HUES48 (cell line): ENCODE measurements around the gene SLC7A10.

Experiments used
- H3K27ac ChIP-seq: one replicate; pipeline ENCODE4 v1.7.0; 2013; ENCODE audit warnings: low read depth, low read length, inconsistent platforms
- H3K27me3 ChIP-seq: 2 replicates; pipeline ENCODE4 v1.6.1; 2013; ENCODE audit warnings: mild to moderate bottlenecking, low read length; ENCODE audit not compliant: control insufficient read depth, insufficient read depth
- H3K36me3 ChIP-seq: 2 replicates; pipeline ENCODE4 v1.6.1; 2013; ENCODE audit warnings: low read length; ENCODE audit not compliant: control insufficient read depth, insufficient read depth
- H3K4me1 ChIP-seq: 2 replicates; pipeline ENCODE4 v1.6.1; 2013; ENCODE audit warnings: mild to moderate bottlenecking, low read length; ENCODE audit not compliant: control insufficient read depth, insufficient read depth
- H3K4me3 ChIP-seq: 2 replicates; pipeline ENCODE4 v1.5.1; 2013; ENCODE audit warnings: mild to moderate bottlenecking, low read depth, low read length
- H3K9ac ChIP-seq: 2 replicates; pipeline ENCODE4 v1.6.1; 2013; ENCODE audit warnings: mild to moderate bottlenecking, low read depth, low read length, moderate library complexity
- H3K9me3 ChIP-seq: 2 replicates; pipeline ENCODE4 v1.6.1; 2013; ENCODE audit warnings: low read length; ENCODE audit not compliant: control insufficient read depth, insufficient read depth

Gene SLC7A10

GRCh38 chr19:33252971-33253370 is 27.3 kb upstream of the SLC7A10 start:
- no peaks in the 10 kb centered on the region for H3K36me3 ChIP-seq
- H3K4me3 ChIP-seq, result no peak overlapping the region
- H3K27ac ChIP-seq, result no peak overlapping the region
- H3K27me3 ChIP-seq, result no peaks in the 10 kb centered on the region
- H3K9me3 ChIP-seq, result no peaks in the 10 kb centered on the region
- no peaks in the 10 kb centered on the region for H3K4me1 ChIP-seq
- H3K9ac ChIP-seq, result no peak overlapping the region

GRCh38 chr19:33252418-33252962 is 26.8 kb upstream of the SLC7A10 start:
- H3K27ac ChIP-seq, result no peak overlapping the region
- no peaks in the 10 kb centered on the region for H3K36me3 ChIP-seq
- no peaks in the 10 kb centered on the region for H3K9me3 ChIP-seq
- H3K4me3 ChIP-seq, result no peak overlapping the region
- no peaks in the 10 kb centered on the region for H3K4me1 ChIP-seq
- H3K9ac ChIP-seq, result no peak overlapping the region
- H3K27me3 ChIP-seq, result no peaks in the 10 kb centered on the region

DNA sequence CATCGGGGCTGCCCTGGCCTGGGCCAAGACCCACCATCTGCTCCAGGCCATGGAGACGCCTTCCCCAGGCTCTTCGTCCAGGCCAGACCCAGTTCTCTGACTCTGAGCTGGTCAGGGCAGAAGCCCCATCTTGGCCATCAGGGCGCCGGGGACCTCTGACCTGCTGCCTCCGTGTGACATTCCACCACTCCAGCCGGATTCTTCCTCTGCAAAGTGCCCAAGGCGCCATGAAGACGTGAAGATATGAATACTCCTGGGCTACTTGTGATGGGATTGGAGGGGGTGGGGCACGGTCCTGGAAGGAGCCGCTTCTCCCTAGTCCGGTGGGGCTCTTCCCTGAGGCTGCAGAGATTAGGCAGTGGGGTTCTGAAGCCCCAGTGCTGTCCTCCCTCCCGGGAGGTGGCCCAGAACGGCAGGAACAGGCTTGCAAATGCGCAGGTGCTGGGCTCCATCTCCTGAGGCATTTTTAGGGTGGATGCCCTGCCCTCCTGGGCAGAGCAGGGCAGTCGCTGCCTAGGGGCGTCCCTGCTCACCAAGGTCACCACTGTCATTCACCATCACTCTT is 26.0 kb upstream of the SLC7A10 start:
- Histone ChIP-seq H3K9ac (no peak overlapping the region), H3K36me3 (no peaks in the 10 kb centered on the region), H3K27ac (no peak overlapping the region), H3K4me1 (no peaks in the 10 kb centered on the region), H3K27me3 (no peaks in the 10 kb centered on the region), H3K9me3 (no peaks in the 10 kb centered on the region), H3K4me3 (no peak overlapping the region)

GRCh38 chr19:33251076-33251475 is 25.4 kb upstream of the SLC7A10 start:
- no peak overlapping the region for H3K27ac ChIP-seq
- no peaks in the 10 kb centered on the region for H3K36me3 ChIP-seq
- H3K9me3 ChIP-seq, result peaks cover 2% of the 10 kb centered on the region; the same call in 1 of the 2 replicates
- no peaks in the 10 kb centered on the region for H3K27me3 ChIP-seq
- no peaks in the 10 kb centered on the region for H3K4me1 ChIP-seq
- H3K9ac ChIP-seq, result no peak overlapping the region
- no peak overlapping the region for H3K4me3 ChIP-seq

DNA sequence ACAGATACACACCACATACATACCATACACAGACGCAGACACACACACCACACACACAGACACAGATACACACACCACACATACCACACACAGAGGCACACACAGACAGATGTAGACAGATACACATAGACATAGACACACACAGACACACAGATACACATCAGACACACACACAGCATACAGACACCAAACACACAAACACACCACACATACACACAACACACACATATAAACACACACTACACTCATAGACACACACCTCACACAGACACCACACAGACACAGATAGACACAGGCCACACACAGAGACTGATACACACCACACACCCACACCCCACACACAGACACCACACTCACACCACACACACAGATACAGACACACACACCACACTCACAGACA is 24.9 kb upstream of the SLC7A10 start:
- Histone ChIP-seq H3K27ac (no peak overlapping the region), H3K4me3 (no peak overlapping the region), H3K9ac (no peak overlapping the region), H3K36me3 (no peaks in the 10 kb centered on the region), H3K27me3 (no peaks in the 10 kb centered on the region), H3K4me1 (no peaks in the 10 kb centered on the region), H3K9me3 (peaks cover 6% of the 10 kb centered on the region; the same call in 1 of the 2 replicates)

- Histone ChIP-seq H3K9me3 (peaks cover 6% of the 10 kb centered on the region; the same call in 1 of the 2 replicates), H3K27ac (no peak overlapping the region), H3K27me3 (no peaks in the 10 kb centered on the region), H3K4me1 (no peaks in the 10 kb centered on the region), H3K9ac (no peak overlapping the region), H3K4me3 (no peak overlapping the region), H3K36me3 (no peaks in the 10 kb centered on the region)
Observed at GRCh38 chr19:33249740-33250366, 24.2 kb upstream of the SLC7A10 start.

- Histone ChIP-seq H3K27ac (no peak overlapping the region), H3K4me3 (no peak overlapping the region), H3K27me3 (no peaks in the 10 kb centered on the region), H3K4me1 (no peaks in the 10 kb centered on the region), H3K9me3 (peaks cover 6% of the 10 kb centered on the region; the same call in 1 of the 2 replicates), H3K9ac (no peak overlapping the region), H3K36me3 (no peaks in the 10 kb centered on the region)
Observed at GRCh38 chr19:33248954-33249613, 23.4 kb upstream of the SLC7A10 start.

GRCh38 chr19:33248553-33248953 is 22.9 kb upstream of the SLC7A10 start:
- H3K36me3 ChIP-seq, result no peaks in the 10 kb centered on the region
- H3K9ac ChIP-seq, result no peak overlapping the region
- peaks cover 6% of the 10 kb centered on the region; the same call in 1 of the 2 replicates for H3K9me3 ChIP-seq
- no peaks in the 10 kb centered on the region for H3K4me1 ChIP-seq
- no peak overlapping the region for H3K27ac ChIP-seq
- H3K27me3 ChIP-seq, result no peaks in the 10 kb centered on the region
- no peak overlapping the region for H3K4me3 ChIP-seq

DNA sequence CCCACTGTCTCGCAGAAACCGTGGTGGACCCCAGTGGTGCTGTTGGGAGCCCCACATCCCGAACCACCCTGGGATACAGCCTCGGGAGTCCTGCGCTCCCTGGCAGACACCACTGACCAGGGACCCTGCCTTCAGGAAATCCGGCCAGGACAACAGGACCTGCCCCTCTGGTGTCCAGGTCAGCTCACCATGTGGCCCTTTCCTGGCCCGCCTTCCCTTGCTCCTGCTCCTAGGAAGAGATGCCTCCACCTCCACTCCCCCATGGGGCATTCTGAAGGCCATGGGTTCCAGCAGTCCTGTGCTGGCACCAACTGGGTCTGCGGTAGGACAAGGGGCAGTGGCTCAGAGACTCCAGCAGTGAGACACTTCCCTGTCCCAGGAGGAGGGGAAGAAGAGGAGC is 22.5 kb upstream of the SLC7A10 start:
- H3K9ac ChIP-seq, result no peak overlapping the region
- H3K9me3 ChIP-seq, result peaks cover 6% of the 10 kb centered on the region; the same call in 1 of the 2 replicates
- H3K27me3 ChIP-seq, result no peaks in the 10 kb centered on the region
- no peak overlapping the region for H3K4me3 ChIP-seq
- no peak overlapping the region for H3K27ac ChIP-seq
- no peaks in the 10 kb centered on the region for H3K36me3 ChIP-seq
- no peaks in the 10 kb centered on the region for H3K4me1 ChIP-seq

DNA sequence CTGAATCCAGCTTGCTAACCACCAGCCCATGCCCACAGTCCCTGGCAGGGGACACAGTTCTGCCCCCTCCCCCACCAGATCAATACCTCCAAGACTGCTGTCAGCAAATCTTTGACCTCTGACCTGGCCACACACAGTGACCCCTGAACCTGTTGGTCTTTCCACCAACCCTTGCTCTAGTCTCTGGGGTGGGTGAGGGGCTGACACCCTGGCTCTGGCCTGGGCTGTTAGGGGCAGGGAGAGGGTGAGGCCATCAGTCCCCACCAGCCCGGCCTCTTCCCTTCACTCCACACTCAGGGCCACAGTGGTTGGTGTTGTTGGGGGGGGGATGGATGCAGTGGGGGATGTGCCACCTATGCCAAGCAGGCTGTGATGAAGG is 21.8 kb upstream of the SLC7A10 start:
- Histone ChIP-seq H3K9ac (no peak overlapping the region), H3K27ac (no peak overlapping the region), H3K36me3 (no peaks in the 10 kb centered on the region), H3K9me3 (peaks cover 6% of the 10 kb centered on the region; the same call in 1 of the 2 replicates), H3K4me1 (no peaks in the 10 kb centered on the region), H3K27me3 (no peaks in the 10 kb centered on the region), H3K4me3 (no peak overlapping the region)
